Measurements from ENCODE around the gene FECH.
A peak's percentile ranks its signal among the peaks of the same experiment; 100 is the strongest.
"Not testable (repeated sequence)": the region's sequence is repeated elsewhere in the genome, so short reads cannot be mapped to it uniquely, and the experiment has no call there.

FECH gene

GRCh38 chr18:57533868-57534510 is 52.5 kb downstream of the FECH start:
- H3K36me3 ChIP-seq (ENCODE audit: control insufficient read depth in 4 of 4, insufficient read depth in 4 of 4, low read length in 3 of 4), result no peaks in the 10 kb centered on the region
- no peak for DNase-seq
- 97% methylated on average over 3 of the region's 4 CpGs for WGBS (ENCODE audit: insufficient coverage)
- POLR2A ChIA-PET, result no interaction called here
- CTCF ChIA-PET, result no interaction called here
- no peaks in the 10 kb centered on the region for H3K9me3 ChIP-seq (ENCODE audit: control extremely low read depth in 1 of 5, control insufficient read depth in 4 of 5, insufficient read depth in 2 of 5, low read depth in 1 of 5, low read length in 4 of 5)
- H3K4me1 ChIP-seq (ENCODE audit: control extremely low read depth in 1 of 4, control insufficient read depth in 4 of 4, insufficient read depth in 4 of 4, low read length in 3 of 4), result no peaks in the 10 kb centered on the region
- H3K4me3 ChIP-seq (ENCODE audit: control insufficient read depth in 1 of 7, extremely low read depth in 1 of 7, insufficient read depth in 4 of 7, low read depth in 2 of 7, low read length in 6 of 7), result no peak overlapping the region
- no peak overlapping the region for H3K27ac ChIP-seq (ENCODE audit: insufficient read depth in 1 of 2, low read depth in 1 of 2, low read length in 2 of 2, poor library complexity in 1 of 2, severe bottlenecking in 2 of 2)
- peaks cover 0 to 4% (median 0%) of the 10 kb centered on the region in 5 experiments for H3K27me3 ChIP-seq (replicated peaks in 2 of 5; ENCODE audit: control insufficient read depth in 4 of 5, insufficient read depth in 5 of 5, low read length in 4 of 5)

DNA sequence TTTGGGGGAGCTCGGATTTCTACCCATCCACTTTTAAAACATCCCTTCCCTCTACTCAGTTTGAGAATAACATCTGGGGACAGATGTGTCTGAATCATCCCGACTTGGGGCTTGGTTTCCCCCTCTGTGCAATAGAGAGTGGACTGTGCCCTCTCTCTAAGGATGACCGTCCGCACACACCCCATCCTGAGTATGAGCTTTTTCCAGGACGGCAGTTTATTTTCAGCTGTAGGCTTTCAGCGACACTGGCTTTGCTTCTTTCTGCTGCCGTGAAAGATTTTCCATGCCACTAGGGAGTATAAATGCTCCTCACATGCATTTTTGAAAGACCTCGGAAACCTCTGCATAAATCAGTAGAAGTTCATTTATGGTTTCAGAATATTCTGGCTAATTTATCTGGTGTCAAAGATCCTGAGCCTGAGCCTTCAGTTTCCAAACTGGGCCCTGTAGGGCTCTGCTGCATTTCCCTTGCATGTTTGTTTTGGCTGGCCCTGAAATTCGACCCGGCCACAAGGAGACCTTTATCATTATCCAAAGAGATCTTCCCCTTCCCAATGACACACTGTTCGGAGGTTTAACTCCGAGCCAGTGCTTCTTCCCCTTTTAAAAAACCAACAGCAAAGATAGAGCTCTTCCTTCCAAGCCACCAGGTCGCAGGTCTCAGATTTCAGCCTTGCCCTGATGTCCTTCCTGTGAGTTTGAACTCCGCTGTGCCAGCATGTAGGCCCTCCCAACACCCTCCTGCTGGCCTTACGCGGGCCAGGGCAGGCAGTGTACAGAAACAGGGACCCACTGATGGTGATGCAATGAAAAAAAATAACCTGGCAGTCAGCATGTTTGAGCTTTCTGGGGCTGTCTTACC is 53.3 kb downstream of the FECH start:
- 84% methylated on average over 15 of the region's 16 CpGs for WGBS (ENCODE audit: insufficient coverage)
- H3K27me3 ChIP-seq (replicated peaks in 2 of 5; ENCODE audit: control insufficient read depth in 4 of 5, insufficient read depth in 5 of 5, low read length in 4 of 5), result peaks cover 0 to 4% (median 0%) of the 10 kb centered on the region in 5 experiments
- H3K4me3 ChIP-seq (ENCODE audit: control insufficient read depth in 1 of 7, extremely low read depth in 1 of 7, insufficient read depth in 4 of 7, low read depth in 2 of 7, low read length in 6 of 7), result no peak overlapping the region
- no peaks in the 10 kb centered on the region for H3K36me3 ChIP-seq (ENCODE audit: control insufficient read depth in 4 of 4, insufficient read depth in 4 of 4, low read length in 3 of 4)
- ChIA-PET POLR2A (no interaction called here), CTCF (interaction anchor here (0.8 kb wide), 1 partner anchor 29 kb away, joined by 4 read pairs; no protein-coding TSS in a partner anchor)
- no peaks in the 10 kb centered on the region for H3K4me1 ChIP-seq (ENCODE audit: control extremely low read depth in 1 of 4, control insufficient read depth in 4 of 4, insufficient read depth in 4 of 4, low read length in 3 of 4)
- H3K9me3 ChIP-seq (ENCODE audit: control extremely low read depth in 1 of 5, control insufficient read depth in 4 of 5, insufficient read depth in 2 of 5, low read depth in 1 of 5, low read length in 4 of 5), result no peaks in the 10 kb centered on the region
- no peak for DNase-seq
- no peak overlapping the region for H3K27ac ChIP-seq (ENCODE audit: insufficient read depth in 1 of 2, low read depth in 1 of 2, low read length in 2 of 2, poor library complexity in 1 of 2, severe bottlenecking in 2 of 2)

GRCh38 chr18:57529151-57529550 is 57.4 kb downstream of the FECH start:
- DNase-seq, result no peak
- H3K9me3 ChIP-seq (ENCODE audit: control extremely low read depth in 1 of 5, control insufficient read depth in 4 of 5, insufficient read depth in 2 of 5, low read depth in 1 of 5, low read length in 4 of 5), result peaks cover 0 to 5% (median 0%) of the 10 kb centered on the region in 5 experiments
- ChIA-PET CTCF (no interaction called here), POLR2A (no interaction called here)
- H3K27ac ChIP-seq (ENCODE audit: insufficient read depth in 1 of 2, low read depth in 1 of 2, low read length in 2 of 2, poor library complexity in 1 of 2, severe bottlenecking in 2 of 2), result no peak overlapping the region
- no peak overlapping the region for H3K4me3 ChIP-seq (ENCODE audit: control insufficient read depth in 1 of 7, extremely low read depth in 1 of 7, insufficient read depth in 4 of 7, low read depth in 2 of 7, low read length in 6 of 7)
- WGBS (ENCODE audit: insufficient coverage), result 87% methylated on average over 6 of the region's 7 CpGs
- no peaks in the 10 kb centered on the region for H3K4me1 ChIP-seq (ENCODE audit: control extremely low read depth in 1 of 4, control insufficient read depth in 4 of 4, insufficient read depth in 4 of 4, low read length in 3 of 4)
- peaks cover 0 to 2% (median 0%) of the 10 kb centered on the region in 5 experiments for H3K27me3 ChIP-seq (replicated peaks in 2 of 5; ENCODE audit: control insufficient read depth in 4 of 5, insufficient read depth in 5 of 5, low read length in 4 of 5)
- no peaks in the 10 kb centered on the region for H3K36me3 ChIP-seq (ENCODE audit: control insufficient read depth in 4 of 4, insufficient read depth in 4 of 4, low read length in 3 of 4)

GRCh38 chr18:57527556-57528229 is 58.8 kb downstream of the FECH start:
- Histone ChIP-seq H3K27me3 (replicated peaks in 2 of 5; ENCODE audit: control insufficient read depth in 4 of 5, insufficient read depth in 5 of 5, low read length in 4 of 5) (no peaks in the 10 kb centered on the region), H3K4me3 (ENCODE audit: control insufficient read depth in 1 of 7, extremely low read depth in 1 of 7, insufficient read depth in 4 of 7, low read depth in 2 of 7, low read length in 6 of 7) (no peak overlapping the region), H3K4me1 (ENCODE audit: control extremely low read depth in 1 of 4, control insufficient read depth in 4 of 4, insufficient read depth in 4 of 4, low read length in 3 of 4) (peaks cover 0 to 10% (median 1%) of the 10 kb centered on the region in 4 experiments), H3K9me3 (ENCODE audit: control extremely low read depth in 1 of 5, control insufficient read depth in 4 of 5, insufficient read depth in 2 of 5, low read depth in 1 of 5, low read length in 4 of 5) (peaks cover 0 to 5% (median 0%) of the 10 kb centered on the region in 5 experiments), H3K36me3 (ENCODE audit: control insufficient read depth in 4 of 4, insufficient read depth in 4 of 4, low read length in 3 of 4) (no peaks in the 10 kb centered on the region), H3K27ac (ENCODE audit: insufficient read depth in 1 of 2, low read depth in 1 of 2, low read length in 2 of 2, poor library complexity in 1 of 2, severe bottlenecking in 2 of 2) (no peak overlapping the region)
- no peak for DNase-seq
- ChIA-PET CTCF (no interaction called here), POLR2A (no interaction called here)
- WGBS (ENCODE audit: insufficient coverage), result 94% methylated on average over 8 of the region's 13 CpGs

DNA sequence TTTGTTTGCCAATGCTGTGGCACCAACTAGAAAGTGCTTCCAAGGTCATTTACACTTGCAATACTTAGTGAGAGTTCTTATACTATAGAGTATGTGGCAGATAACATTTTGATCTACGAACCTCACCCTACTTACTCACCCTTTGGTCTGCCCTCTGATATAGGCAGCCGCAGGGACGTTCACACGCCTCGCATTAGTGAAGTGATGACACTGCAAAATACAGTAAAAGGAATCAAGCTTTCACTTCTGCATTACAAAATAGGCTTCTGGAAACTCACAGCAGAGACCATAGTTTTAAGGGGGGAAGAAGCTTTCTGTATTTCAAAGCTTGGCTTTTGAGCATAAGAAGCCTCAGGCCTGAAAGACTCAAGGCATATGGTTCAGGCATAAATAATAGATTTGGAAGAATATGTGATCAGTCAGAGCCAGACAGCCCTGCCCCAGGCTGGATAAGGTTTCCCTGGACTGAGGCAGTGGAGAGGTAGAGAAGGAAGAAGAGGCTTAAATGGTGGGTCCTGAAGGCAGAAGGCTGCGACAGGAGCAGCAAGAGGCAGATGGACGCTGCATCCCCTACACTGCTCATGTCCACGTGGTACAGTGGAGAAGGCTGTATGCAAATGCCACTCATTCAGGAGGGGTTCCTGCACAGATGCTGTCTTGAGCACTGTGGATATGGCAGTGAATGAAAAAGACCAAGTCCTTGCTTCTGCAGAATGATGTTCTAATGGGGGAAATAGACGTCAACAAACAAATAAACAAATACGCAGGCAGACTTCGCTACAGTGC is 63.1 kb downstream of the FECH start:
- Histone ChIP-seq H3K9me3 (ENCODE audit: control extremely low read depth in 1 of 5, control insufficient read depth in 4 of 5, insufficient read depth in 2 of 5, low read depth in 1 of 5, low read length in 4 of 5) (peaks cover 0 to 5% (median 0%) of the 10 kb centered on the region in 5 experiments), H3K27me3 (replicated peaks in 2 of 5; ENCODE audit: control insufficient read depth in 4 of 5, insufficient read depth in 5 of 5, low read length in 4 of 5) (no peaks in the 10 kb centered on the region), H3K4me1 (ENCODE audit: control extremely low read depth in 1 of 4, control insufficient read depth in 4 of 4, insufficient read depth in 4 of 4, low read length in 3 of 4) (peaks cover 0 to 10% (median 1%) of the 10 kb centered on the region in 4 experiments), H3K4me3 (ENCODE audit: control insufficient read depth in 1 of 7, extremely low read depth in 1 of 7, insufficient read depth in 4 of 7, low read depth in 2 of 7, low read length in 6 of 7) (no peak overlapping the region), H3K36me3 (ENCODE audit: control insufficient read depth in 4 of 4, insufficient read depth in 4 of 4, low read length in 3 of 4) (no peaks in the 10 kb centered on the region), H3K27ac (ENCODE audit: insufficient read depth in 1 of 2, low read depth in 1 of 2, low read length in 2 of 2, poor library complexity in 1 of 2, severe bottlenecking in 2 of 2) (no peak overlapping the region)
- ChIA-PET POLR2A (no interaction called here), CTCF (no interaction called here)
- DNase-seq, result peak; percentile 31 to 74 (median 68)
- WGBS (ENCODE audit: insufficient coverage), result 48% methylated on average over 8 of the region's 11 CpGs

DNA sequence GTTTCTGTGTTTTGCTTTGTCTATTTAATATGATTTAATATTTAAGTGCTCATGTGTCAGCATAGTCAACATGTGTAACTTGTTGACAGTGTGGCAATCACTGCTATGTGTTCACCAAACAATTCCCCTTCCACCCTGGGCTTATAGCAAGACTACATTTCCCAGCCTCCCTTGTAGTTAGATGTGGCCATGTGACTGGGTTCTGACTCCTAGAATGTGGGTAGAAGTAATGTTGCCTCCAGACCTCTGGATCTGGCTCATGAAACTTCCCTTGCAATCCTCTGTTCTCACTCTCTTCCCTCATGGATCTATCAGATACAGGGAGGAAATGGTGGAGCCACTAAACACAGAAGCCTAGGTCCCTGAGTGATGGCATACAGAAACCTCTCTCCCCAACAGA is 64.2 kb downstream of the FECH start:
- H3K27me3 ChIP-seq (replicated peaks in 2 of 5; ENCODE audit: control insufficient read depth in 4 of 5, insufficient read depth in 5 of 5, low read length in 4 of 5); POLR2A ChIA-PET; H3K9me3 ChIP-seq (ENCODE audit: control extremely low read depth in 1 of 5, control insufficient read depth in 4 of 5, insufficient read depth in 2 of 5, low read depth in 1 of 5, low read length in 4 of 5); H3K27ac ChIP-seq (ENCODE audit: insufficient read depth in 1 of 2, low read depth in 1 of 2, low read length in 2 of 2, poor library complexity in 1 of 2, severe bottlenecking in 2 of 2); DNase-seq; H3K36me3 ChIP-seq (ENCODE audit: control insufficient read depth in 4 of 4, insufficient read depth in 4 of 4, low read length in 3 of 4); H3K4me3 ChIP-seq (ENCODE audit: control insufficient read depth in 1 of 7, extremely low read depth in 1 of 7, insufficient read depth in 4 of 7, low read depth in 2 of 7, low read length in 6 of 7); CTCF ChIA-PET: not testable (repeated sequence)
- peaks cover 0 to 10% (median 1%) of the 10 kb centered on the region in 4 experiments for H3K4me1 ChIP-seq (ENCODE audit: control extremely low read depth in 1 of 4, control insufficient read depth in 4 of 4, insufficient read depth in 4 of 4, low read length in 3 of 4)
